Transverse colon (tissue), 4 donors: ENCODE data around the gene HPGD. TPM values are rescaled to one million over a fixed set of nuclear protein-coding genes. Genes with fewer than 3 reads are reported as not detected.

Source experiments
- DNase-seq: peaks from one replicate; pipeline ENCODE4 v3.0.0-alpha.2; 2019
- H3K27ac ChIP-seq, 4 donors: fragments of 200-600 bp; sonication (generic); 2 replicates each; pipeline ENCODE4 v1.5.1; 2016 to 2018; ENCODE audit warnings: inconsistent platforms in 4 of 4
- H3K27me3 ChIP-seq: fragments of 200-600 bp; sonication (generic); 2 replicates; pipeline ENCODE4 v1.5.1; 2017; ENCODE audit warnings: inconsistent platforms
- H3K36me3 ChIP-seq, 4 donors: fragments of 200-600 bp; sonication (generic); 2 replicates each; pipeline ENCODE4 v1.5.1; 2017 to 2019; ENCODE audit warnings: inconsistent platforms in 4 of 4
- H3K4me1 ChIP-seq, 4 donors: fragments of 200-600 bp; sonication (generic); 2 replicates each; pipeline ENCODE4 v1.5.1; 2017 to 2020; ENCODE audit warnings: inconsistent platforms in 4 of 4
- H3K4me3 ChIP-seq, 4 donors: fragments of 200-600 bp; sonication (generic); 1 replicate in 1 of 4; 2 replicates in 3 of 4; pipeline versions ENCODE4 v1.5.1 to v1.6.1; 2017 to 2019; ENCODE audit warnings: inconsistent platforms in 4 of 4
- H3K9me3 ChIP-seq, 2 donors: fragments of 200-600 bp; sonication (generic); 2 replicates each; pipeline ENCODE4 v1.5.1; 2017 to 2019; ENCODE audit warnings: inconsistent platforms in 2 of 2
- EP300 ChIP-seq: sonication (generic); formaldehyde crosslinking; IDR thresholded peaks from one replicate; pipeline ENCODE4 v1.6.1; 2017; ENCODE audit warnings: antibody characterized with exemption, low read depth
- POLR2A ChIP-seq: fragments of 450-650 bp; IDR thresholded peaks from one replicate; pipeline ENCODE4 v1.6.1; 2016; ENCODE audit warnings: antibody characterized with exemption, mild to moderate bottlenecking, moderate library complexity
- POLR2AphosphoS5 ChIP-seq, 3 donors: sonication (generic); formaldehyde crosslinking; IDR thresholded peaks; one replicate each; pipeline ENCODE4 v1.6.1; 2016; ENCODE audit warnings: antibody characterized with exemption in 3 of 3
- WGBS, 2 donors: methylation state at CpG; one replicate each; pipeline ENCODE4 v1.1.5; 2018; ENCODE audit warnings: low coverage in 1 of 2; 5-methylcytosine and 5-hydroxymethylcytosine counted together
- in situ Hi-C, 4 donors: fragments of 200-750 bp; cut with MboI; loops; one replicate each; pipeline versions ENCODE4 v1.15.0 to v1.15.1; 2017; ENCODE audit warnings: low sequenced_read_pairs in 3 of 4, low pct_ligation_motif_present in 1 of 4, low pct_unique_long_range_greater_than_20kb in 1 of 4
- intact Hi-C: fragments of 100-400 bp; cut with DNase I; formaldehyde crosslinking; loops from one replicate; pipeline ENCODE4 v1.15.1; 2023; ENCODE audit warnings: low total_unique reads
- total RNA-seq, 4 donors: library from RNA; depleted of rRNA; stranded (reverse); fragments of >200 nt; gene quantifications; one replicate each; pipeline ENCODE4 v1.1.0, GENCODE V29; 2016
- TF ChIP-seq, protein P1 (sequence below), 5 experiments: fragments of 200-600 bp in 3 of 5; fragments of 450-650 bp in 2 of 5; sonication (generic) in 3 of 5; IDR thresholded peaks; 1 replicate in 2 of 5; 2 replicates in 3 of 5; pipeline ENCODE4 v1.5.1; 2016 to 2017; ENCODE audit warnings: antibody characterized with exemption in 5 of 5, inconsistent platforms in 3 of 5, mild to moderate bottlenecking in 2 of 5, moderate library complexity in 1 of 5

Gene HPGD
- total RNA-seq, 4 donors from 2014 or later = 33.0 to 602 (median 361) TPM

DNA sequence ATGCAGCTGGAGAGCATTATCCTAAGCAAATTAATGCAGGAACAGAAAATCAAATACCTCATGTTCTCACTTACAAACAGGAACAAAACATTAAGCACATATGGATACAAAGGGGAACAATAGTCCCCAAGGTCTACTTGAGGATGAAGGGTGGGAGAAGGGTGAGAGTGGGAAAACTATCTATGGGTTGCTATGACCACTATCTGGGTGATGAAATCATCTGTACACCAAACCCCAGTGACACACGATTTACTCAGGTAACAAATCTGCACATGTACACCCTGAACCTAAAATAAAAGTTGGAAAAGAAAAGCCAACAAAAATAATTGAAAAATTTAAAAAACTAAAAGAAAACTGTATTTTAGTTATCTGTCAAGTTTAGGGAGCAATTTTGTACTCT is 5.9 kb downstream of the HPGD start:
- 60 to 75% methylated on average over 1 of the region's 1 CpG for WGBS, 2 donors
- TF ChIP-seq, protein P1, sequence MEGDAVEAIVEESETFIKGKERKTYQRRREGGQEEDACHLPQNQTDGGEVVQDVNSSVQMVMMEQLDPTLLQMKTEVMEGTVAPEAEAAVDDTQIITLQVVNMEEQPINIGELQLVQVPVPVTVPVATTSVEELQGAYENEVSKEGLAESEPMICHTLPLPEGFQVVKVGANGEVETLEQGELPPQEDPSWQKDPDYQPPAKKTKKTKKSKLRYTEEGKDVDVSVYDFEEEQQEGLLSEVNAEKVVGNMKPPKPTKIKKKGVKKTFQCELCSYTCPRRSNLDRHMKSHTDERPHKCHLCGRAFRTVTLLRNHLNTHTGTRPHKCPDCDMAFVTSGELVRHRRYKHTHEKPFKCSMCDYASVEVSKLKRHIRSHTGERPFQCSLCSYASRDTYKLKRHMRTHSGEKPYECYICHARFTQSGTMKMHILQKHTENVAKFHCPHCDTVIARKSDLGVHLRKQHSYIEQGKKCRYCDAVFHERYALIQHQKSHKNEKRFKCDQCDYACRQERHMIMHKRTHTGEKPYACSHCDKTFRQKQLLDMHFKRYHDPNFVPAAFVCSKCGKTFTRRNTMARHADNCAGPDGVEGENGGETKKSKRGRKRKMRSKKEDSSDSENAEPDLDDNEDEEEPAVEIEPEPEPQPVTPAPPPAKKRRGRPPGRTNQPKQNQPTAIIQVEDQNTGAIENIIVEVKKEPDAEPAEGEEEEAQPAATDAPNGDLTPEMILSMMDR (IDR thresholded peaks at IDR 0.05) = no peak
- TF ChIP-seq POLR2A (no peak), POLR2AphosphoS5 (IDR thresholded peaks at IDR 0.05) (no peak), EP300 (no peak)
- in situ Hi-C loops (no loop called here), intact Hi-C loops (no loop called here)
- Histone ChIP-seq H3K4me1 (peaks cover 0 to 28% (median 7%) of the 10 kb centered on the region in 4 donors), H3K27ac (peak overlapping the region in 1 of 4 donors; percentile 20), H3K36me3 (no peaks in the 10 kb centered on the region), H3K9me3 (no peaks in the 10 kb centered on the region), H3K4me3 (no peak overlapping the region), H3K27me3 (no peaks in the 10 kb centered on the region)
- DNase-seq = no peak

DNA sequence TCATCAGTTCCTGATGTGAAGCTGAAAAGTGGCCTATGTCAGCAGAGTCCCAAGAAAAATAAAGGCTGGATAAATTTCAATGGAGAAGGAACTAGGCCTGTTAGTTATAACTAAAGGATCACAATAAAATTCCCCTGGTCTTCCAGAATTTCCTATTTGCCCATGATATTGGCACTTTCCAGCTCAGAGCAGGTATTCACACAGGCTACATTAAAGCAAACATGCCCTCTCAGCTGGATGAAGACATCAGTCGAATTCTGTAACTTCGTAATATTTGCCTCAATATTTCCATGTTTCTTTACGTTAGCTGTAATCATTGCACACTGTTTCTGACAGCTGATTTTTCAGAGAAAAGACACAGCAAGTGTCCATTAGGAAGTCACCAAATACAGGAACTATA is 9.5 kb downstream of the HPGD start:
- no peak for DNase-seq
- intact Hi-C loops (no loop called here), in situ Hi-C loops (no loop called here)
- H3K4me1 ChIP-seq = peaks cover 0 to 10% (median 2%) of the 10 kb centered on the region in 4 donors
- WGBS, 2 donors = 63% methylated on average over 3 of the region's 3 CpGs
- no peaks in the 10 kb centered on the region for H3K9me3 ChIP-seq
- H3K4me3 ChIP-seq = no peak overlapping the region
- no peaks in the 10 kb centered on the region for H3K36me3 ChIP-seq
- no peaks in the 10 kb centered on the region for H3K27me3 ChIP-seq
- no peak overlapping the region for H3K27ac ChIP-seq
- TF ChIP-seq, protein P1 (IDR thresholded peaks at IDR 0.05) = no peak
- TF ChIP-seq EP300 (no peak), POLR2AphosphoS5 (IDR thresholded peaks at IDR 0.05) (no peak), POLR2A (no peak)

- no peaks in the 10 kb centered on the region for H3K9me3 ChIP-seq
- H3K4me3 ChIP-seq = no peak overlapping the region
- TF ChIP-seq, protein P1 (IDR thresholded peaks at IDR 0.05) = no peak
- TF ChIP-seq POLR2AphosphoS5 (IDR thresholded peaks at IDR 0.05) = no peak
- no peak for TF ChIP-seq POLR2A
- TF ChIP-seq EP300 = no peak
- no peaks in the 10 kb centered on the region for H3K27me3 ChIP-seq
- no peak for DNase-seq
- H3K4me1 ChIP-seq = peaks cover 0 to 15% (median 2%) of the 10 kb centered on the region in 4 donors
- WGBS, 2 donors = 87% methylated on average over 3 to 4 of the region's 4 CpGs
- in situ Hi-C loops = no loop called here
- no peak overlapping the region for H3K27ac ChIP-seq
- intact Hi-C loops = no loop called here
- peaks cover 0 to 10% (median 0%) of the 10 kb centered on the region in 4 donors for H3K36me3 ChIP-seq
Measured at GRCh38 chr4:174505892-174506291, 16.4 kb downstream of the HPGD start.

DNA sequence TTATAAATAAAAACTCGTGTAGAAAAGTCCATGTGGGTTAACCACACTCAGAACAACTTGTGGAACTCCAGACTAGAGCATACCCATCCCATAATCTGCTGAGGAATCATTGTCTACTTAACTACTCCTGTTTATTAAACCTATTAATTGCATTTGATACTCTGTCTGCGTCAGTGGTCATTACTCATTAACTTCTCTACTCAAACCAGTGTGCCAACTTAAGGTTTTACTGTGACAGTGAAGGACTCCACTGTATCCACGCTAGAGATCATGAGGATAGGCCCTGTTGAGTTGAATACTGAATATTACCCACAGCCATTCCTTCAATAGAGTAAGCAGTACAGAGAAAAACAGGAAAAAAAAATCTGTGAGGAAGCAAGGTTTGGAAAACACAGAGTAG is 17.3 kb downstream of the HPGD start:
- no peaks in the 10 kb centered on the region for H3K27me3 ChIP-seq
- no peaks in the 10 kb centered on the region for H3K9me3 ChIP-seq
- peaks cover 0 to 16% (median 6%) of the 10 kb centered on the region in 4 donors for H3K4me1 ChIP-seq
- no peak overlapping the region for H3K4me3 ChIP-seq
- no peak for DNase-seq
- TF ChIP-seq POLR2A (no peak), POLR2AphosphoS5 (IDR thresholded peaks at IDR 0.05) (no peak), EP300 (no peak)
- TF ChIP-seq, protein P1 (IDR thresholded peaks at IDR 0.05) = no peak
- no peak overlapping the region for H3K27ac ChIP-seq
- in situ Hi-C loops (no loop called here), intact Hi-C loops (no loop called here)
- H3K36me3 ChIP-seq = peaks cover 0 to 10% (median 0%) of the 10 kb centered on the region in 4 donors
- 66 to 69% methylated on average over 3 of the region's 3 CpGs for WGBS, 2 donors
